Activated CD8-positive, alpha-beta memory T cell treated with anti-CD3 and anti-CD28 coated beads, Interleukin-2, amount 50 U/mL, for 1 hour (primary cell): ENCODE data around the gene IGF2R.
"Not testable (repeated sequence)": the region's sequence is repeated elsewhere in the genome, so short reads cannot be mapped to it uniquely, and the experiment has no call there.

ENCODE experiments used
- DNase-seq: peaks from one replicate; pipeline ENCODE4 v3.0.0-alpha.2; 2020; ENCODE audit errors: extremely low read depth

Gene IGF2R

GRCh38 chr6:159953091-159953601 lies 15.7 kb upstream of the IGF2R start:
- DNase-seq: no peak

DNA sequence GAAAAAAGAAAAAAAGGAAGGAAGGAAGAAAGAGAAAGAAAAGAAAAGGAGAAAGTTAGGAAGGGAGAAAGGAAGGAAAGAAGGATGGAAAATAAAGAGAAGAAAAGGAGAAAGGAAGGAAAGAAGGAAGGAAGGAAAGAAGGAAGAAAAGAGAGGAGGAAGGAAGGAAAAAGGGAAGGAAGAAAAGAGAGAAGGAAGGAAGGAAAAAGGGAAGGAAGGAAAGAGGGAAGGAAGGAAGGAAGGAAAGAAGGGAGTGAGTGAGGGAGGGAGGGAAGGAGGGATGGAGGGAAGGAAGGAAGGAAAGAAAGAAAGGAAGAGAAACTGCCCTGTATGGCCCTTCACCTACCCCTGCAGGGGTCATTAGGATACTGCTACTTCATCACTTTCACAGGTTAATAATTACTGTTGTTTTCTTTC lies 12.9 kb upstream of the IGF2R start:
- DNase-seq: no peak

- no peak for DNase-seq
Observed at GRCh38 chr6:159957071-159957673, 11.7 kb upstream of the IGF2R start.

GRCh38 chr6:159959165-159959975 lies 9.5 kb upstream of the IGF2R start:
- DNase-seq: no peak

DNA sequence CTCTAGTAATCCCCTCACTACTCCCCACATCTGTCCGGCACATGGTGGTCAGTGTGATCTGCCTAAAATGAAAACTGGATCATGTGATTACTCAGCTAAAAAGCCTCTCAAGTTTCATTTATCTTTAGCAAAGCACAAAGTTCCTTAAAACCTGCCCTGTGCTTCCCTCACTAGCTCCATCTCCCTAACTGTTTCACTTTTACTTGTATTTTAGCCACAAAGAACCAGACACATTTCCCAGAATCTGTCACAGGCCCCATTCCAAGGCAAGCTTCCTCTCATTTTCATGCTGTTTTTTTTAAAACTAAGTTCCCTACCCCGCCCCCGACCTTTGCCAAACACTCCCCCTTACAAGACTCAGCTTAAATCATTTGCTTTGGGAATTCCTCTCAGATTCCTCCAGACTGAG lies 8.9 kb upstream of the IGF2R start:
- no peak for DNase-seq

- DNase-seq: no peak
Observed at GRCh38 chr6:159960485-159960884, 8.4 kb upstream of the IGF2R start.

- DNase-seq: no peak
Observed at GRCh38 chr6:159961528-159961927, 7.4 kb upstream of the IGF2R start.

DNA sequence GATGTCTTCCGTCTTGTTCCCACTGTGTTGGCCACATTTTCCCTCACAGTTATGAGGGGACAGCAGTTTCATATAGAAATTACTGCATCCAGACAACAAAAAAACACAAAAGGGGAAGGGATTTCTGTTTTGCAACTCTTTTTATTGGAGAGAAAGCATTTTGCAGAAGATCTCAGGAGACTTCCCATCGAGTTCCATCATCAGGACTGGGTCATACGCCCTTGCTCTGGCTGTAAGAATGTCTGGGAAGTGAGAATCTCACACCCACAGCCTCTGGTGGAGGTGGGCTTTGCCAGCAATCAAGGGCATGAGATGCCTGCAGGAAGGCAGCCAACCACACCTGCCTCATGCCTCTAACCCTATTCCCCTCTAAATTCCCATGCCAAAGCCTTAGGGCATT lies 5.8 kb upstream of the IGF2R start:
- no peak for DNase-seq

GRCh38 chr6:159964046-159964445 lies 4.8 kb upstream of the IGF2R start:
- no peak for DNase-seq

DNA sequence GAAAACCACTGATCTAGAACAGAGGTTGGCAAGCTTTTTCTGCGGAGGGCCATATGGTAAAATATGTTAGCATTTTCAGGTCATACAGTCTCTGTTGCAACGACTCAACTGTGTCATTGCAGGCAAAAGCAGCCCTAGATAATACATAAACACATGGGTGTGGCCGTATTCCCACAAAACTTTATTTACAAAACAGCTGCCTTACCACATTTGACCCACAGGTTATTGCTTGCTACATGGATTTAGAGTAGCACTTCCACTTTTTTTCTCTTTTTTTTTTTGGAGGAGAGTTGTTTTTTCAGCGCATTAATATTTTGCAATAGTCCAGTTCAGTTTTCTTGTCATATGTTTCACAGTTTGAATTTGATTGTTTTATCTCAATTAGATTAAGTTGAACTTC lies 2.5 kb upstream of the IGF2R start:
- DNase-seq: no peak

DNA sequence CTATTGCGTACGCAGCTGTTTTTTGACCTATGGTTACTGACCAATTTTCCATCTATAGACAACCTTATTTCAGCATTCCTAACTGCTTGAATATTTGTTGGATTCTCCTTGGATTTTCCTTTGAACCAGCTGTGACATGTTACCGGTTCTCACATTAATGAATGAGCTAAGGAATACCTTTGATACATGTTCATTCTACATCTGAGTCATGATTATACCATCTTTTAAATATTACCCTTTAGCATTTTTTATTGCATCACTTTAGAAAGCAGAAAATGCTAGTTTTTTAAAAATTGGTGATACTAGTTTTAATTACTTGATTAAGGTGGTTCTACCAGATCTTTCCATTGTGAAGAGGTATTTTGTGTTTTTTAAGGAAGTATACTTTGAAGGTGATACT lies 1.9 kb upstream of the IGF2R start:
- no peak for DNase-seq

GRCh38 chr6:159967621-159968020 lies 1.3 kb upstream of the IGF2R start:
- not testable (repeated sequence) for DNase-seq

- no peak for DNase-seq
Observed at GRCh38 chr6:159969204-159969912, 476 bp downstream of the IGF2R start.

- DNase-seq: no peak
Observed at GRCh38 chr6:159969921-159970320, 1.0 kb downstream of the IGF2R start.

DNA sequence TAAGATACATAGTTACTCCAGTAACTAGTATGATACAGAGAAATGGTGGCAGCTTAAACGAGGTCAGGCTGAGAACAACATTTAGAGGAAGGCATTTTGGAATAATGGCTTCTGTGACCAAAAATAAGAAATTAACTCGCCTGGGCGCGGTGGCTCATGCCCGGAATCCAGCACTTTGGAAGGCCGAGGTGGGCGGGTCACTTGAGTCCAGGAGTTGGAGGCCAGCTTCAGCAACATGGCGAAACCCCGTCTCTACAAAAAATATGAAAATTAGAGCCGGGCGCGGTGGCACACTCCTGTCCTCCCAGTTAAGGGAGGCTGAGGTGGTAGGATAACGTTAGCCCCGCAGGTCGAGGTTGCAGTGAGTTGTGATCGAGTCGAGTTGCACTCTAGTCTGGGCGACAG lies 1.8 kb downstream of the IGF2R start:
- DNase-seq: no peak

DNA sequence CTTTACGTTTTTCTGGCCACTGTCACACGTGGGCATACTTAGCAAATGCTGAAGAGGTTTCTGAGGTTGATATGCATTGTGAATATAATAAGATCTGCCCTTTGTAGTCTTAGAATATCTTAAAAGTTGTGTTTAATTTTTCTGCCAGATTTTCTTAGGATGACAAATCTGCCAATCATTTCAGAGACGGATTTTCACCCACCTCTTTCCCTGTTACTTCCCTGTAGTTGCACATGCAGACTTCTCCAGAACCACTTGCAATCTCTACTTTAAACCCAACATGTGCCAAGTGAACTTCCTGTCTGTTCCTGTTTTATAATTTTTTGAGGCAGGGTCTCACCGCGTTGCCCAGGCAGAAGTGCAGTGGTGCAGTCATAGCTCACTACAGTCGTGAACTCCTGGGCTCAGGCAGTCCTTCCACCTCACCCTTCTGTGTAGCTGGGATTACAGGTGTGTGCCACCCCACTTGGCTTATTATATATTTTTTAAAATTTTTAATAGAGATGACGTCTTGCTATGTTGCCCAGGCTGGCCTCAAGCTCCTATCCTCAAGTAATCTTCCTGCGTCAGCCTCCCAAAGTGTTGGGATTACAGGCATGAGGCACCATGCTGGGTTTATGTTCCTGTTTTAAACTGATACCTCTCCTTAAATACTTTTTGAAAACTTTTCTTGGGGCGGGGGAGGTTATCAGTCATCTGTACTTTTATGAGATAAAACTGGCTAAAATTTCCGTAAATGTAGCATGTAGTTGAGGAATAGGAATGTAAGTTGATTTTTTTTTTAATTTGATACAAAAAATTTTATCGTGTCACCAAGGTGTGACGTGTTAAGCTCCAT lies 2.7 kb downstream of the IGF2R start:
- DNase-seq: no peak

GRCh38 chr6:159972506-159973268 lies 3.8 kb downstream of the IGF2R start:
- no peak for DNase-seq

DNA sequence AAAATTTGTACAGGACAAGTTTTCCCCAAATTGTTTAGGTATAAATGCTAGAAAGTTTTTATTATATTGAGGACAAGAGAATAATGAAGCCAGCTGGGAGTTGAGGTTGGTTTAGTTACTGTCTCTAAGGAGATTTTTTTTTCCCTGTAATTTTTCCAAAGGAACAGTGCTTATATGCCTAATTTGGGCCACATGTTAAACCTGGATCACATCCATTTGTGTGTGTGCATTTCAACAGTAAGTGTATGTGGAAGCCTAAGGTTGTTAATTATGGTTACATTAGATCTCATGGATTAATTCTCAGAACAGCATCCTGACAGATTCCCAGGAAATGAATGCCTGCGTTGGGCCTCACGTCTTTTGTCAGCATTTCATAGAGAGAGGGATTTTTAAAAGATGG lies 4.5 kb downstream of the IGF2R start:
- DNase-seq: no peak

- no peak for DNase-seq
Observed at GRCh38 chr6:159973951-159974350, 5.1 kb downstream of the IGF2R start.

DNA sequence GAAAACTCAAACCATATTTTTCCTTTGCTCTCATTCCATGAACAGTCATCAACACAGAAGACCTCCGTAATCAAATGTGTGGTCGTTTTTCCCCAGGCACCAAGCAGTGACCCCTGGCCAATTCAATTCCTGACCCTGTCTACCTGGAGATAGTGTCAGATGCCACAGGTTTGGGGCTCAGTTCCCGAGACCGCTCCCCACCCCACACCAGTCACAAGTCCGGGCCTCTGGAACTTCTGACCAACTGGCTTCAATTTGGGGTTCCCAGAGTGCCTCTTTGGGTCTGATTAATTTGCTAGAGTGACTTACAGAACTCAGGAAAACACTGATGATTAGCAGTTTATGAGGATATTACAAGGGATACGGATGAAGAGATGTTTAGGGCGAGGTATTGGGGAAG lies 6.0 kb downstream of the IGF2R start:
- DNase-seq: no peak

- no peak for DNase-seq
Observed at GRCh38 chr6:159976686-159977254, 7.9 kb downstream of the IGF2R start.
